MCF 10A (cell line): ENCODE results near the gene NEO1. TPM values are rescaled to one million over a fixed set of nuclear protein-coding genes. Genes with fewer than 3 reads are reported as not detected.
A peak's percentile ranks its signal among the peaks of the same experiment; 100 is the strongest.

Source experiments
- BruUV-seq: library from RNA; stranded (reverse); fragments of 400-500 nt; replicated peaks from 2 replicates; lab custom pipeline; 2021; lab: Mats Ljungman, UMichigan
- CTCF ChIA-PET: fragments of 300-600 bp; sonication (Branson Sonifier 250); formaldehyde crosslinking; extraction: SDS; loops from one replicate; lab custom pipeline; 2021; ENCODE audit warnings: antibody characterized with exemption, inconsistent platforms; lab: Yijun Ruan, JAX
- POLR2A ChIA-PET: fragments of 300-600, 350-650 bp; sonication (Branson Sonifier 250); formaldehyde crosslinking; extraction: SDS; loops from one replicate; lab custom pipeline; 2020; ENCODE audit warnings: antibody characterized with exemption, inconsistent platforms; lab: Yijun Ruan, JAX
- DNase-seq: peaks from one replicate; pipeline ENCODE4 v3.0.0-alpha.2; 2018; ENCODE audit not compliant: unreplicated experiment
- H3K27ac Mint-ChIP-seq: one replicate; pipeline ENCODE4 v1.8.0; 2022; ENCODE audit warnings: mild to moderate bottlenecking, low read depth, mixed read lengths; ENCODE audit not compliant: unreplicated experiment
- H3K27me3 Mint-ChIP-seq: one replicate; pipeline ENCODE4 v1.8.0; 2022; ENCODE audit warnings: mixed read lengths; ENCODE audit not compliant: insufficient read depth, unreplicated experiment
- H3K36me3 Mint-ChIP-seq: one replicate; pipeline ENCODE4 v1.8.0; 2022; ENCODE audit warnings: mild to moderate bottlenecking, moderate library complexity, mixed read lengths; ENCODE audit not compliant: insufficient read depth, unreplicated experiment
- H3K4me1 Mint-ChIP-seq: one replicate; pipeline ENCODE4 v1.8.0; 2022; ENCODE audit warnings: mixed read lengths; ENCODE audit not compliant: insufficient read depth, unreplicated experiment
- H3K4me3 Mint-ChIP-seq: one replicate; pipeline ENCODE4 v1.8.0; 2022; ENCODE audit warnings: mild to moderate bottlenecking, moderate library complexity, mixed read lengths; ENCODE audit not compliant: unreplicated experiment
- H3K9me3 Mint-ChIP-seq: one replicate; pipeline ENCODE4 v1.8.0; 2022; ENCODE audit warnings: mixed read lengths; ENCODE audit not compliant: unreplicated experiment
- CTCF ChIP-seq: fragments of 200-600 bp; IDR thresholded peaks from one replicate; pipeline ENCODE4 v1.8.0; 2022; ENCODE audit warnings: antibody characterized with exemption, mild to moderate bottlenecking; ENCODE audit not compliant: unreplicated experiment
- intact Hi-C: fragments of 100-400 bp; cut with micrococcal nuclease; formaldehyde crosslinking; loops from 2 replicates; pipeline ENCODE4 v1.14.1; 2022
- total RNA-seq: library from RNA; stranded (reverse); gene quantifications from 2 replicates; pipeline ENCODE4 v1.2.3, GENCODE V29; 2022

NEO1 gene
- total RNA-seq, 1 experiment from 2014 or later, result 13.2 TPM

- intact Hi-C loops, result no loop called here
- H3K4me3 Mint-ChIP-seq, result no peak overlapping the region
- CTCF ChIA-PET, result interaction anchor here (0.9 kb wide), 1 partner anchor 90 kb away, joined by 3 read pairs; no protein-coding TSS in a partner anchor
- no peaks in the 10 kb centered on the region for H3K9me3 Mint-ChIP-seq
- DNase-seq, result no peak
- H3K27ac Mint-ChIP-seq, result no peak overlapping the region
- no peak for TF ChIP-seq CTCF
- H3K36me3 Mint-ChIP-seq, result no peaks in the 10 kb centered on the region
- H3K27me3 Mint-ChIP-seq, result no peaks in the 10 kb centered on the region
- POLR2A ChIA-PET, result interaction anchor here (1.0 kb wide), 1 partner anchor 56 kb away, joined by 3 read pairs; no protein-coding TSS in a partner anchor
- no peaks in the 10 kb centered on the region for H3K4me1 Mint-ChIP-seq
- no TSS peak for BruUV-seq
Measured at GRCh38 chr15:73142802-73143762, 90.8 kb downstream of the NEO1 start.

GRCh38 chr15:73143763-73144155 is 91.5 kb downstream of the NEO1 start:
- Mint-ChIP-seq H3K36me3 (no peaks in the 10 kb centered on the region), H3K27ac (no peak overlapping the region), H3K4me1 (no peaks in the 10 kb centered on the region), H3K4me3 (no peak overlapping the region), H3K9me3 (no peaks in the 10 kb centered on the region), H3K27me3 (no peaks in the 10 kb centered on the region)
- no TSS peak for BruUV-seq
- no peak for TF ChIP-seq CTCF
- ChIA-PET POLR2A (interaction anchor here (1.0 kb wide), 1 partner anchor 57 kb away, joined by 3 read pairs; no protein-coding TSS in a partner anchor), CTCF (no interaction called here)
- intact Hi-C loops, result no loop called here
- DNase-seq, result no peak

DNA sequence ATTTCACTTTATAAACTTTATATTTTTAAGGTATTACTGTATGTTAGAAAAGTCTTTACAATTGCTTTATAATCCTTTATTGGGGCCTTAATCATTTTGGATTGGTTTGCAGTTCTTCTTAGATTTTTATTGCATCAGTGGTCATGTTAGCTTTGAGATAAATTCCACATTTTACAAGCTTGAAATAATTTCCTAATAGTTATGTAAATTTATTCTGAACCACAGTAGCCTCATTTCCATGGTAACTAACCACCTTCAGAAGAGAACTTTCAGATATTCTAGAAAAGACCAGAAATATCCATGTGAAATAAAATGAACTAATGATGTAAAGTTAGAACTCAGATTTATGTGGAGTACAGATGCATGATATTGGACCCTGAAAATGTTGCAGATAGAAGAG is 94.2 kb downstream of the NEO1 start:
- intact Hi-C loops, result no loop called here
- DNase-seq, result no peak
- no peak overlapping the region for H3K27ac Mint-ChIP-seq
- no peak for TF ChIP-seq CTCF
- H3K27me3 Mint-ChIP-seq, result no peaks in the 10 kb centered on the region
- H3K4me1 Mint-ChIP-seq, result no peaks in the 10 kb centered on the region
- ChIA-PET CTCF (interaction anchor here (0.7 to 0.9 kb wide), 2 partner anchors 10 to 58 kb away, joined by 3 to 4 read pairs; no protein-coding TSS in a partner anchor), POLR2A (no interaction called here)
- H3K4me3 Mint-ChIP-seq, result no peak overlapping the region
- BruUV-seq, result no TSS peak
- H3K36me3 Mint-ChIP-seq, result no peaks in the 10 kb centered on the region
- H3K9me3 Mint-ChIP-seq, result no peaks in the 10 kb centered on the region

DNA sequence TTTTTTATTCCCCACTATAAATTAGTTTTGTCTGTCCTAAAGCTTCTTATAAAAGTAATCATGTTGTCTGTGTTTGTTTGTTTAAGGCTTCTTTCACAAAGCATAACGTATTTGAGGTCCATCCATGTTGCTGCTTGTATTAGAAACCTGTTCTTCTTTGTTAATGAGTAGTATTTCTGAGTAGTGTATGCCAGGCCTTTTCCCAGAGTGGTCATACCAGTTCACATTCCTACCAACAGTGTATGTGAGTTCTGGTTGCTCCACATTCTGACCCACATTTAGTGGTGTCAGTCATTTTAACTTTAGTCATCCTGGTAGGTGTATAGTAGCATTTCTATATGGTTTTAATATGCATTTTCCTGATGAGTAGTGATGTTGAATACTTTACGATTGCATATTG is 98.6 kb downstream of the NEO1 start:
- ChIA-PET POLR2A (no interaction called here), CTCF (interaction anchor here (0.7 kb wide), 1 partner anchor 242 kb away, joined by 4 read pairs; no protein-coding TSS in a partner anchor)
- H3K27ac Mint-ChIP-seq, result peak overlapping the region; percentile 39
- DNase-seq, result no peak
- H3K36me3 Mint-ChIP-seq, result peaks cover 7% of the 10 kb centered on the region
- intact Hi-C loops, result no loop called here
- BruUV-seq, result no TSS peak
- no peaks in the 10 kb centered on the region for H3K4me1 Mint-ChIP-seq
- no peak overlapping the region for H3K4me3 Mint-ChIP-seq
- H3K27me3 Mint-ChIP-seq, result no peaks in the 10 kb centered on the region
- peaks cover 19% of the 10 kb centered on the region for H3K9me3 Mint-ChIP-seq
- TF ChIP-seq CTCF, result no peak
